Endometrial microvascular endothelial cells (primary cell): ENCODE data around the gene OGA. TPM values are rescaled to one million over a fixed set of nuclear protein-coding genes. Genes with fewer than 3 reads are reported as not detected.

Experiments
- in situ Hi-C: cut with HindIII; loops from 2 replicates; pipeline ENCODE4 v1.10.0; 2017; ENCODE audit warnings: low sequenced_read_pairs, low pct_unique_long_range_greater_than_20kb; ENCODE audit errors: inconsistent ontology term
- total RNA-seq: library from RNA; depleted of rRNA; stranded (reverse); fragments of >200 nt; gene quantifications from one replicate; pipeline ENCODE4 v1.2.3, GENCODE V29; 2015; ENCODE audit errors: inconsistent ontology term

Gene OGA
- total RNA-seq = 51.8 TPM

DNA sequence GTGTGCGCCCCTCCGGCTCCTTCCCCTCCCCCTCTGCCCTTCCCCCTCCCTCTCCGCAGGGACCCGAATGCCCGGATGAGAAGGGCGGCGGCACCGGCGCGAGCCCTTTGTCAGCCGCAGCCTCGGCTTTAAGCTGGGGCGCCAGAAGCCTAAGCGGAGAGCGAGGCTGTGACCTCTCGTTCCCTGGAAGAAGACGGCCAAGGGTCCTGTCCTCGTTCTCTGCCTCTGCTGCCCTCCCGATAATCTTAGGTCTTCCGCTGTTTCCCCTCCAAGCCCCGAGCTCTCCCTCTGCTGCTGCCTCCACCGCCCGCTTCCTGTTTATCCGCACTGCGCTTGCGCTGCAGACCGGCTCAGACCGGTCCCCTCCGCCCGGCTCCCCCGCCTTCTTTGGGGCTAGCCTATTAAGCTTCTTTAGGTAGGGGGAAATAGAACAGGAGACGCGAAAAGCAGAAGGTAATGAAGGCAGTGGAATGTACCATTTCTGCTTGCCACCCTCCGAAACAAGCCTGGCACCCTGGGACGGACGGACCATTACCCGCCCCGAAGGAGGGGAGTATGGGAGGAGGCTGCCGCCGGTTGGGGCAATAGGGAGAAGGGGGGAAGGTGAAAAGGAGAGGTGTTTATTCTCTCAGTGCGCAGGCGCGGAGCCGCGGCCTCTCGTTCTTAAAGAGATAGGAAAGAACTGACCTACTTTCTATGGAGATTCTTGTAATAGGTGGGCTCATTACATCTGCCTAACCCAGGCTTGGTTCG is at the start of gene OGA:
Gene OGA (minus strand): TSS at position 326 of the 753 bp plus-strand sequence. CDS start 422 bp downstream, outside the sequence.
- in situ Hi-C loops = no loop called here

DNA sequence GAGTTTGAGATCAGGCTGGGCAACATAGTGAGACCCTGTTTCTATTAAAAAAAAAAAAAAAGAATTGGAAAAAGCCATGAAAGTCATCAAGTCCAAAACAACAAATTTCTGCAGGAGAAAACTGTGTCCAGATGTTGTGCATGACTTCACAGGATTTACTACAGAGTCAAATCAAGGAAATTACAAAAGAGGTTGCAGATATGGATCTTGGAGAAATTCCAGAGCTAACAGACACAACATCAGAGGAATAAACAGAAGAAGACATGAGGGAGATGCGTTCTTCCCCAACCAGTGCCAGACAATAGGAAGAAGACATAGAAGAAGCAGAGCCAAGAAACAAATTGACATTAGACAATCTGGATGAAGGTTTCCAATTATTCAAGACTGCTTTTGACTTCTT is 49.7 kb upstream of the OGA start:
- in situ Hi-C loops = no loop called here

DNA sequence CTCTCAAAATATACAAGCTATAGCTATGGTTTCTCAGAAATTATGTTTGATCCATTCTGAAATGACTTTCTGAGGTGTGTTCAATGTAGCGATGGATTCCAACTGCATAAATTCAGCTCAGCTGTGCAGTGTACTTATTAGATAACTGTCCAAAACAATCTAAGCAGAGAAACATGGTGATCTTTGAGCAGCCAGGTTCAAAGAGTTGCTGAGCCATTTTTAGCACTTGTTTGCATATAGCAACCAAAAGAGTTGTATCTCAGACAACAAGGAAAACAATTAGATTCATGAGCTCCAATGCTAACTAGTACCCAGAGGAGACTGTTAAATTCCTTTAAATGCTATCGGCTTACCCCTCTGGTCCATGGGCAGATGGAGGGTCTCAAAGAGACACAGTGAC is 41.3 kb upstream of the OGA start:
- in situ Hi-C loops = no loop called here

DNA sequence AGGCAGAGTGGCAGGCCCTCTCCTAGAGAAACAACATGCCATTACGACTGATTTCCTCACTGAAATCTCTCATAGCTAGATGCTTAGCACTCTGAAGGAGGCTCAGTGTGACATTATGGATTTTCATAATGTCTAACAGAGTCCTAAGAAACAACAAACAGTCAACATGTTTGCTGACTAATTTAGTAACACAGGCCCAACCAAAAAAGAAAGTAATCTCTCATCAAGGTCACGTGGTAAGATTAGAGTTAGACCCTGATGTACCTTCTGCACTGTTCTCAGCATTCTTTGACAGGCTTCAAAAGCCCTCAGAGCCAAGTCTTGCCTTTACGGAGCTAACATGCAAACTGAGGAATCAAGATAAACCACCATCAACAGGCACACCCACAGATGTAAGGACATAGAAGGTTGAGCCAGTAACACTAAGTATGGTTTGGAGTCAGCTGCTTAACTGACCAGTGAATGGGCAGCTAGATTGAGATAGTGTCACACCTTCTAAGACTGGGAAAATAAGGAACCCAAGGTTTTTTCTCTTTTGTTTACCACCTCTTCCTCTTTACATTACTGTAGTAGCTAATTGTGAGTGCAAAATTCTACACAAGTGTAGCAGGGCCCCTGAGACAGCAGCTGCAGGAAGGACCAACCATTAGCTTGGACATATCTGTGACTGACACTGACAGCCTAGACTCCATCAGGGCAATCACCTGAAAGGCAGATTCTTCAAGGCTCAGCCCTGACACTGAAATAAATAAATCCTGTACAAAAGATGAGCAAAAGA is 40.7 kb upstream of the OGA start:
- in situ Hi-C loops = no loop called here

DNA sequence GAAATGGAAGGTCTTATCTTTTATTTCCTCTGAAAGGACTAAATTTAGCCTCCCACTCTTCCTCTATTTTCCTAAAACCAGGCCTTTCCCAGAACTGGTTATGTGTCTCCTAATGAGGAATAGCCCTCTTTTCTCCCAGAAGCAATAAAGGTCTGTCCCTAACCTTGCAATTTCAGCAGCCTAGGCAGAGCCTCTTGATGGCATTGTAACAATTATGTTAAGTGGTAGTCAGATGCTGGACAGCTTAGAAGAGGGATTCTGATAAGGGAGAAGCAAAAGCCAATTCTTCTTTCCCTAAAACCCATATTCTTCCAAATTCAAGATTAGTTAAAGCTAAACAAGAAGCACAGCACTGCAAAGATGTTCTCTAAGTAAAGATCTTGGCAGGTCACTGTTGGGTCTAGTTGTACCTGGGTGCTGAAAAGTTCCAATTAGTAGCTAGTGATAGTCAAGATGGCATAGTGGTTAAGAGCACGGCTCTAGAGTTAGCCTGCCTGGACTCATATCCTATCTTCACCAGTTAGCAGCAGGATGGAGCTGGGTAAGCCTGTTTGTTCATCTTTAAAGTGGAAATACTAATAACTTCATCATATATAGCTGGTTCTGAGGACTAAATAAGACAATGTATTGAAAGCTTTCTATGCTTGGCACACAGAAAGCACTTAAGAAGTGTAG is 39.7 kb upstream of the OGA start:
- in situ Hi-C loops = no loop called here

DNA sequence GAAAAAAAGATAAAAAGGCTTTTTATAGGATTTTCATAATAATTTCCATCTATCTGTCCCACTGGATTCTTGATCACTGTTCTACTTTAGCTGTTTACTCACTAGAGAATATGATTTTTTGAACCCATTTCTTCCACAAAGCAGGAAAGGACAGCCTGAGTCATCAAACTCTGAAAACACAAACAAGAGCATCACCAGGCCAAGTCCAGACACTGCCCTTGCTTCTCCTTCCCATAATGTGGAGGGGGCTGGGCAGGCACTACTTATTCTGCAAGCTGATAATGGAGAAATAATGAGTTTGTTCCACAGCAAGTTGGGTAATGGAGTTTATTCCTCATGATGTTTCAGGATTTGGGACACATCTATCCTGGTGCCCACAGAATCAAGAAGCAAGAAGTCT is 38.4 kb upstream of the OGA start:
- in situ Hi-C loops = no loop called here

DNA sequence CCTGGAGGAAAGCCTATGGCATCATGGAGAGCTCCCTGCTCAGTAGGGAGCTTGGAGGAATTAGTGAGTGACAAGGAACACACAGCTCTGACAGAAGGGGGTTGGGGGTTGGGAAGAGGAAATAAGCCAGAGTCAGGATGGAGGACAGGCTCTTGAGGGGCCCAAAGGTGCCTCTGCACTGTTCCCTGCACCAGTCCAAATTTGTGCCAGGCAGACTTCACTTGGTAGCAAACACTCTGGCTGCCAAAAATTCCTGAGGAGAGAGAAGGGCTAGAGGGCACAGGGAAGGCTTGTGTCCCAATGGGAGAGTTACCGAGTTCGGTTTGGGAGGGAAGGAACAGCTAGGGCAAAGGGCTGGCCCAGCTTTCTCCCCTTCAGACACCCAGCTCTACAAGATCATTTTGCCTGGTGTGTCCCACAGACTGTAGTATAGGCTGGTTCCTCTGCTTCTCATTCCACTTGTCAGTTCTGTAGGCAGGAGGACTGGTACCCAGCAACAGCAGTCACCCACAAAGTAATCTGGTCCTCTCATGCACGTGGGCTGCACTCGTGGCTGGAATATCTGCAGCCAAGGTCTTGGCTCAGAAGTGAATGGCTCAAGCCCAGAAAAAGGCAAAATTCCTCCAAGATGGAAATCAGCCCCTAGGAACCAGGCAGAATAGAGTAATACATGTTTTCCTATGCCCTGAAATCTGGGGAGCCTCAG is 33.3 kb upstream of the OGA start:
- in situ Hi-C loops = no loop called here

DNA sequence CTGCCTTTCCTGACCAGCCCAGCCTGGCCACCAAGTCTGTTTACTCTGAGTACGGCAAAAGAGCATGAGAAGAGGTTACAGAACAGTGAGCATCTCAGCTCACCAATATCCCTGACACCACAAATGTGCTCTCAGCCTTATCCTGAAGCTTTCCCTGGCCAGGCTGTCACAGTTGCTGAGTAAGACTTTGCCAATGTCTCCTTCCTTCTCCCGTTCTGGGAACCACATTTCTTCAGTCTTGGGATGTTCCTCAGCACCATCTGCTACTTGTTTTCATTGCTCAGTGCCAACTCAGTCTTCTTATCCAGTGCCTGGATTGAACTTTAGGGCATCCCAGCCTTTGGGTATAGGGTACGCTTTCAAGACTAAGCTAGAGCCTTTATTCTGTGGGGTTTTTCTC is 32.5 kb upstream of the OGA start:
- in situ Hi-C loops = no loop called here

DNA sequence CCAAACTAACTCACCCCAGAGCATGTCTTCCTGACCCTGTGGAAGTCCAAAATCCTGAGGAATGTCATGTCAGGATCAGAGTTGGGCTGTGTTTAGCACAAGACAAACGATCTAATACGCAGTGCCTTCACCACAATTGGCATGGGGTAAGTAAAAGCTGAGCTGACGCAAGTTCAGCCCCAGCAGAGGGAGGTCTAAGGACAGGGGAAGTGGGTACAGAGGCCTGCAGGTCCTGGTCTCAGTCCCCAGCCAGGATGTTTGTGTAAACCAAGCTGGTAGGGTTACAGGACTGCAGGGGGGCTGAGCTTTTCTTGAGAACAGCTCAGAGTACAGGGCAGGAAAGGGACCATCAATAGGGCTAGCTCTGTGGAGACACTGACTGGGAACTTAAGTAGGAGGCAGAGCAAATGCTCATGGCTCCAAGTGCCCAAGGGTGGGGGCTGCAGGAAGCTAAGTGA is 30.7 kb upstream of the OGA start:
- in situ Hi-C loops = no loop called here

DNA sequence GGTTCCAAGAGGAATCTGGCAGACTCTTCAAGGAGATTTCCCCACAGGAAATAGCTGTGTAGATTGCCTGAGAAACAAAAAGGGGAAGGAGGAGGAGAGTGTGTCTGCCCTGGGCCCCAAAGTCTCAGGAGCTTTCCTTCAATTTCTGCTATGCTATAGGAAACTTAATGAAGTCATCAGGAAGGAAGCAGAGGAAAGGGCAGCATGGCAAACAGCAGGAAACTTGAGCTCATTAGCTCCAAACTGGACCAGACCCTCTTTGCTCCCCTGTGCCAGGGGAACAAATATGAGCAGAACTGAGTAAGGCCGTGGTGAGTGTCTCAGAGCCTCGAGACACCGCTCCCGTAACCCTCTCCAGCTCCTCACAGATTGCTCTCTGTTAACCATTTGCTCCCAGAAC is 30.2 kb upstream of the OGA start:
- in situ Hi-C loops = no loop called here

DNA sequence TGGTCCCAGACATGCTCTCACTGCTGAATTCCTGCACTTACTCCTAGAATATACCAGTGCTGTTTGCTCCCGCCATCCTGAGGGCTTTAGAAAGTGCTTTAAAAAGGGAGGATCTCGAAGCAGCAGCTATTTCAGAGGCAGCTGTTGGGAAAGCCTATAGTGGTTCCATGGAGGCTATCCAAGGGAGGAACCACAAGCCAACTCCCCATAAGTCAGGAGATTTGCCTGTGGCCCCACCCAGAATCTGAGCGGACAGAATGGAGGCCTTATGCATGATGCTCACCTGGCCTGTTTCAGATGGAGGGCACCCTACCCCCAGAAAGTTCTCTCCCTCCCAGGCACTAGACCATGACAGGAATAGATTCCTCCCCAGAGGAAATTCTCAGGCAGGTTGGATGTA is 27.6 kb upstream of the OGA start:
- in situ Hi-C loops = no loop called here

DNA sequence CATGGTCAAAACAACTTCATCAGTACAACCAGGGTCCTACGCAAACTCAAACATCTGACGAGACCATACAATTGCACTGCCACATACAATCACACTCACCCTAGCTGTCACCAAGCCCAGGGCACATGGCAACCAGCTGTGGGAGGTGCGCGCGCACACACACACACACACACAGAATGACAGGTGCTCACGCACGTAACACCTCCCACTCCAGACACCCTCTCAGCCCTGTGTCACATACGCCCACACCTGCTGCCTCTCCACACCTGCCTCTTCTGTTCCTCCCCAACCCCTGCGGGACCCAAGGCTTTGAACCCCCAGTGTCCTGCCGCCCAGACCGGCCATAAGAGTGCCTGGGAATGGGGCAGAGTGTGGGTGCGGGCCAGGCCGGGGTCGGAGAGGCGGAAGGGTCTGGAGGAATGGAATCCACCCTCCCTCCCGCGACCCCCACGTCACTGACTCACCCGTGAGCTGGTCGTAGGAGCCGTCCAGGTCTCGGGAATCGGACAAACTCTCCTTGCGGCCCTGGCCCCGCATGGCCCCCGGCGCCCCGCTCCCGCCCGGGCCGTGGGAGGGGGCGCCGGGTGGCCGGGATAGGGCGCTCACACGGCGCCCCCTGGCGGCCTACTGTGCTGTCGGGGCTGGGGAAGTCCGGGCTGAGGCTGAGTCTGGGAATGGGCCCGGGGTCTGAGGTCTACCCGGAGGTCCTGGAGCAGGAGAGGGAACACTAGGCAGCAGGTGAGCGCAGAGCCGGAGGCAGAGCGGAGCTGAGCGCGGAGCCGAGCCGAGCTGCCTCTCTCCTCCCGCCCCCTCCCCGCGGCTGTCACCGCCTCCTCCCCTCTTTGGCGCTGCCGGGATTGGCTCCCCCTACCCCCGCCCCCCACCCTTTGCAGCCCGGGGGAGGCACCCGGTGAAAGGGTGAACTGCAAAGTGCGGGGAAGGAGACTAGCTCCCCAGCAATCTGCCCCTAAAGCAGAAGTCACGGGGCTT is 25.1 kb upstream of the OGA start, which contains the start of gene KCNIP2:
Gene KCNIP2 (minus strand): TSS at position 769 of the 990 bp plus-strand sequence. CDS start 232 bp downstream, at position 537.
- in situ Hi-C loops = no loop called here

DNA sequence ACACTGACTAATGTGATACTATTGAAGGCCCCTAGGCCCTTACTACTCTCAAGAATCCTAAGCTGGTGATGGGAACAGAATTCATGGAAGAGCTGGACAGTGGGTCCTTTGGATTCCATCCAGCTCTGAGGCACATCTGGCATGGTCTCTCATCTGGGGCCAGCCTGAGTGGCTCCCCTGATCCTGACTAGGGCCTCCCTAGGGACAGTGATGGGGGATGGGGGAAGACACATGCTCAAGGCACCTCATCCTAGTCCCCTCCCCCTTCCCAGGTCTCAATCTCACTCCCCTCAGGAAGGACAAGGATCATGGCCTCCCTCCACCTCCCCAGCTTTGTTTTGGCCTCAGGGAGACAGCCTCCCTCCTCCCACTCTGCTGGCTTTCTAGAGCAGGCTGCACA is 23.6 kb upstream of the OGA start:
- in situ Hi-C loops = no loop called here

DNA sequence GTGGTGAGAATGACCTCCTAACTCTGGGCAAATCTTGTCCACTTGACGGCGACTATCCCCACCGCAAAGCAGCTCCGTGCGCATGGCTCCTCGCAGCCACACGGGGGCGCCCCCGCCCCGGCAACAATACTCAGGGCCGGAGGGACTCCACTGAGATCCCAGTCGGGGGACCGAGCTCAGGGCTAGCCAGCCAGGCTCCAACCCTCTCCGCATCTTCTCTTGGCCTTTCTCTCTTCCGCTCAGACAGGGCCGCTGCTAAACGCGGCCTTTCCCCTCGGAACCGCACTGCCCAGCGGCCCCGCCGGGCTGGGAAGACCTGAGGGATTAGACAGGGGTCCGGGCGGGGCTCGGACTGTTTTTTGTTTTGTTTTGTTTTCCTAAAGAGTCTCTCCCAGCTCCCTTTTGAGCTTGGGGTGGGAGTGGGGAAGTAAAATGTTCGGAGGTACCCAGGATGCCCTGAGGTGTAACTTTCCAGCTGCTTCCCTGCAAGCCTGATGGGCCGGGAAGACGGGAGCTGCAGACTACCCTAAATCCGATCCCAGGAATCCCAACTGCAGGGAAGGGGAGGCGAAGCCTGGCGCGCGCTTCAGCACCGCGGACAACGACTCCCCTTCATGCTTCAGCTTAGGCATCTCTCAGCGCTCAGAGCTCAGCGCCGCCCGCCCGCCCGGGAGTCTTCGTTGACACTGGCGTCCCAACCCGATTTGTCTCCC is 22.7 kb upstream of the OGA start:
- in situ Hi-C loops = no loop called here

DNA sequence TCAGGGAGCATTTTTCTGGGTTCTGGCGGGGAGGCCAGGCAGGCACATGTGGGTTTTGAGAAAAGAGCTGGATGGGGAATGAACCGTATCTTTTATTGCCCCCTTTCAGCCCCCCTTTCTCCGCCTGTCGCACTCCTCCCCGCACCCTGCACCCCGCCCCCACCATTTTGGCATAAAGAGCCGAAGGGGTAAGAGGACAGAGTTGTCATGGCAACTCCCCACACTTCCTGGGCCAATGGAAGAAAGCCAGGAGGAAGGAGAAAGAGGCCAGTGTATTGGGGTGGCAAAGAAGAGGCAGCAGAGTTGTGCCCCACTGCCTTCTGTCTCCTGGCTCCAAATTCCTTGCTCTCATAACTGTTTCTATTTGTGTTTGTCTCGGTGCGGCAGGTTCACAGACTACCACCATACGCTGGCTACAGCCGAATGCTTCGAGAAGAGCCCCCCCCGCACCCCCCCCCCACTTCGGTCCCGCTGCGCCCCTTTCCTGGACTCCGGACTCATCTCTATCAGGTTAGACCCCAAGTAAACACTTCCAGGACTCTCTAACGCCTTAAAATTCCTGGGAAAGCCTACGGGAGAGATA is 21.9 kb upstream of the OGA start:
- in situ Hi-C loops = no loop called here

DNA sequence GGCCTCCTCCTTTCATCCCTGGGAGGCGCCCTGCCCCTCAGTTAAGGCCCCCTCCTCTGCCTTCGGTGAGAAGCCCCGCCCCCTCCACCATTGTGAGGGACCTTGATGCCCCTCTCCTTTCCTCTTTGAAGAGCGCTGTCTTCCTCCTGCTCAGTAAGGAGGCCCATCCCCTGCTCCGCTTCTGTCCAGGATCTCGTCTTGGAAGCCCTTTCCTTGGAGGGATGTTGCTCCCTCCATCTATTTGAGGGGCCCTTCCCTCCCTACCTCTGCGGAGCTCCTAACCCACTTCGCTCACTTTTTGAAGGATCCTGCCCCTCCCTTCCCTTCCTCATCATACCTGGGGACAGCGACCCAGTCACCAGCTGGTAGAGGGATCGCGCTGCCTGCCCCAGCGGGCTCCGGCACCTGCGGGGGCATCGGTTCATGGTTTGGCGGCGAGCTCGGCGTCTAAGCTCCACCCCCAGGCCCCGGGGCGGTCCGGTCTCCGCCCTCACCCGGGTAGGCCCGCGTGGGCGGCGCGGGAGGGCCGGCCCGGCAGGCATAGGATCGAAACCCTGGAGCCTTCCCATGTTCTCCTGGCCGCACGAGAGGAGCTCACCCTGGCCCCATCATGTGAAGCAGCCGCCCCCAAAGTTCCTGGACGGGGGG is 21.3 kb upstream of the OGA start:
- in situ Hi-C loops = no loop called here

DNA sequence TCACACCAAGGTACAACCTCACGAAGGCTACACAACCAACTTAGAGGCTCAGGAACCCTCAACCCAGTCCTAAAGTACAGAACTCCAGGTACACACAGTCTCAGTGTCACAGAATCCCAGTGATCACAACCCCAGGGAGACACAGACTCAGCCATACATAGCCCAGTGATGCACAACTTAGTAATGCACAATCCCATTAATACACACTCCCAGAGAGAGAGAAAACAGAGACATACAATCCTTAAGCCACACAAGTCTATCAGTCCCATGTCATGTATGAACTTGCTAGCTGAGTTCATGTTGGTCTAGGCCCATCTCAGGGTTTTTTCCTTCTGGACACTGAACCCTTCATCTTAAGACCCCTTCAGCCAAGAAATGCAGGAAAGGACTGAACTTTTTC is 20.8 kb upstream of the OGA start:
- in situ Hi-C loops = no loop called here
